NCI-H345 (cell line): ENCODE measurements around the gene GPR68.
"Not testable (repeated sequence)": the region's sequence is repeated elsewhere in the genome, so short reads cannot be mapped to it uniquely, and the experiment has no call there.

Experiments used
- DNase-seq: peaks from one replicate; lab custom pipeline; 2025; lab: John Stamatoyannopoulos, UW

GPR68 gene

DNA sequence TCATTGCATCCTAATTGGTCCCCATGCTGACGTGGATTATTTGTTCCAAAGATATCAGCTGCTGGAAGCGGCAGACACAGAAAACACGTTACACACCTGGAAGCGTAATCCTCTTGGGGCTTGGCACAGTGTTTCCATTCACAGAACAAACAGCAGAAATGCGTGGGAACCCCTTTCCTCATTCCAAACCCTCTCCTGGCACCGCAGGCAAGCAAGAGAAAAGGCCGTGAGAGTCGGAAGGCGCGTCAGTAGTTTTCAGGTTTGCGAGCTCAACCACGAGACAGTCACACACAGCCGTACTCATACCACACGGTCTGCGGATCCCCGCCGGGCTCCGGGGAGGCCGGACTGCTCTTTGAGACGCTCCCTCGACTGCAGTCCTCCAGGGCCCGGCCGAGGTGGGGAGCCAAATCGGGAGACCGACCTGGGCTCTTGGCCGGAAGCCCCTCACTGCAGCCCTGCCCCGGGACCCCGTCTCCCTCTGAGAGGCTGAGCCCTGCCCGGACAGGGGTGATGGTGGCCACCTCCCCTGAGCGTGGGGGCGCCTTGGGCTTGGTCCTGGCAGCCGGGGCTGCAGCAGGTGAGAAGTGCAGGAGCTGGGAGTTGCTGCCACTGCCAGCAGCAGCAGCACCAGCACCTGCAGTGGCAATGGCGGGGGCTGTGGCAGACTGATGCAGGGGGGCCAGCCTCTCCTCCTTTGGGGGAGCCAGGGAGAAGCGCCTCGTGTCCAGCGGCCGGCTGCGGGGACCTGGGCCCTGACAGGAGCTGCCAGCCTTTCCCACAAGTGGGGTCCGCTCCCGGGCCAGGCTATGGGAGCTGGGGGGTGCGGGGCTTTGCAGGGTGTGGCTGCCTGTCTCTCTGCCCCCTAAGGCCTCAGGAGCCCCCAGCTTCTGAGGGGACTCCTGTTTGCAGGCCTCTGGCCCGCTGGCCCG lies 28.1 kb upstream of the GPR68 start:
- no peak for DNase-seq

DNA sequence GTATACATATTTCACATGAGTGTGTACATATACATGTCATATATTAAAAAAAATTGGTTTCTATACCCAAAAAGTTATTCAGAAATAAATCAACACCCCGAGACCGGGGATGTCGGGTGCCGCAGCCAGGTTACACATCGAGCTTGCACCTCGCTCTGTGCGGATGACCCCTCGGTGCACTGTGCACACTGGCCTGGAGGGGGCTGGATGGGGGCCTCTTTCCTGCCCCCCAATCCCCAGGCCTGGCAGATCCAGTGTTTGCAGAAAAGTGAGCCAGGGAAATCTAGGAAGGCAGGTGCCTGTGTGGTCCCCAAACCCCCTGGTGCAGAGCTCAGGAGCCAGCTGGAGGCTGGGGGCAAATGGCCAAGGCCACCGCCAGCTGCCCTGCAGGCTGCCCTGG lies 27.1 kb upstream of the GPR68 start:
- no peak for DNase-seq

DNA sequence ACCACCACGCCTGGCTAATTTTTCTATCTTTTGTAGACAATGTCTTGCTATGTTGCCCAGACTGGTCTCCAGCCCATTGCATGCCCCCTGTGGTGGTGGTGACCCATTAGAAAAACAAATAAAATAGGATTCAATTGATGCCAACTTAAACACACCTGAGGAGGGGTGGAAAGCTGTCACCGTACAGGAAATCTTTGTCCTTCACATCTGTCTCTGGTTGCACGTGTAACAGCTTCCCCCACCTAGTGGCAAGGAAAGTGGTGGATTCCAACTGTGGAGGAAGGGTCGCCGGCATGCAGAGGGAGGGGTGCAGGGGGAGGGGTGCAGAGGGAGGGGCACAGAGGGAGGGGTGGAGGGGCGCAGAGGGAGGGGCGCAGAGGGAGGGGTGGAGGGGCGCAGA lies 26.1 kb upstream of the GPR68 start:
- DNase-seq = no peak

DNA sequence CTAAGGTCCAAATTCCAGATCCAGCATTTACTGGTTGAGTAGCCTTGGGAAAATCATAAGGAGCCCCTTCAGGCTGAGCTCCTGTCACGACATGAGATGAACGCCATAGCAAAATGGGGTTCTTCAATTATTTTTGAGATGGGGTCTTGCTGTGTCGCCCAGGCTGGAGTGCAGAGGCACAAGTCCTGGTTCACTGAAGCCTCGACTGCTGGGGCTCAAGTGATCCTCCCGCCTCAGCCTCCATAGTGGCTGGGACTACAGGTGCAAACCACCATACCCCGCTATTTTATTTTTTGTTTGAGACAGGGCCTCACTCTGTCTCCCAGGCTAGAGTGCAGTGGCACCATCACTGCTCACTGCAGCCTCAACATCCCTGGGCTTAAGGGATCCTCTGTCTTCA lies 25.7 kb upstream of the GPR68 start:
- no peak for DNase-seq

DNA sequence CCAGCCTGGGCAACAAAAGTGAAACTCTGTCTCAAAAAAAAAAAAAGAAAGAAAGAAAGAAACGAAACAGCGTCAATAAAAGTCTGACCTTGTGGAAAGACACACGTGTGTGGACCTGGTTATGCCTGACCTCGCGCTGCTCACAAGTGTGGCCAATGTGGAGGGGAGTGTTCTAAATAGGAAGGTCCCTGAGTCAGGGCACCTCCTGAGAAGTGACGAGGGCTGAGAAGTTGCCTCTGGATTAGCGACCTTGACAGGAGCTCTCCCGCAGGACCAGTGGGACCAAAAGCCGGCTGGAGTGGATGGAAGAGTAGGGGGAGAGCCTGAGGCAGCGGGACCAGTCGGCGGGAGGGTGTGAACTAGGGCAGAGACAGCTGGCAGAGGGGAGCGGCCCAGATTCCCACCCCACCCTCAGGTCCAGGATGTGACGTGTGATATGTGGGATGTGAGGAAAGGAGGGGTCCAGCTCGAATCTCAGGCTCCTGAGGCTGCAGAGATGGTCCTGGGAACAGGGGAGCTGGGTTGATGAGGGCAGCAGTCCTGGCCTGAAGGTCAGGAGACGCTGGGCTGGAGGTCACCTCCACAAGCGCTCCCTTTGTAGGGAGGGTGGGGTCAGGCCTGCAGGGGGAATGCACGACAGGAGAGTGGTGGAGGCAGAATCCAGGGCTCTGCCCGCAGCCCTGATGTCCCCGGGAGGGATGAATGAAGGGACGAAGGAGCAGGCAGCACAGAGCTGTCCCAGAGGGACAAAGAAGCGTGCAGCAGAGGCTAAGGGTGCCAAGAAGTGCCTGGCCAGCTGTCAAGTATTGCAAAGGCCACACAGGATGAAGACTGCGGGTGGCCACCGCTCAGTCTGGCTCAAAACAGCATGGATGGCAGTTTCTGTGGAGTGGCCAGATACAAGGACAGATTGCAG lies 24.8 kb upstream of the GPR68 start:
- DNase-seq = no peak

DNA sequence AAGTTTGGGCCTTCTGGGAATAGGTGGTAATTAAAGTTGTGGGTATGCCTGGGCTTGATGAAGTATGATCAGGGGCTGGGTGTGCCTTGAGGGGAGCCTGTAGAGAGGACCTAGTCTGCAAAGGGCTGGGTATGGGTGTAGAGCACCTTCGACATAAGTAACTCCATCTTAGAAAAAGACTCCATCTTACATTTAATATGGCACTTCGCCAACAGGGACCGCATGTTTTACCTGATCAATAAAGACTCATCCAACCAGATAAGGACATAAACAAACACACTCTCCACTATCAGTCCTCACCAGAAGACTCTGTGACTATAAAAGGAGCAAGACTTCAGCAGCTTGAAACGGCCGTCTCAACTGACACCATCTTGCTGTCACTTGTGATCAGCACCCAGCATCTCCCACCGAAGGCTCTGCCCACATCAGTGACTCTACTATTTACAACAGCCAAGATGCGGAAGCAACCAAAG lies 23.5 kb upstream of the GPR68 start:
- DNase-seq = no peak

DNA sequence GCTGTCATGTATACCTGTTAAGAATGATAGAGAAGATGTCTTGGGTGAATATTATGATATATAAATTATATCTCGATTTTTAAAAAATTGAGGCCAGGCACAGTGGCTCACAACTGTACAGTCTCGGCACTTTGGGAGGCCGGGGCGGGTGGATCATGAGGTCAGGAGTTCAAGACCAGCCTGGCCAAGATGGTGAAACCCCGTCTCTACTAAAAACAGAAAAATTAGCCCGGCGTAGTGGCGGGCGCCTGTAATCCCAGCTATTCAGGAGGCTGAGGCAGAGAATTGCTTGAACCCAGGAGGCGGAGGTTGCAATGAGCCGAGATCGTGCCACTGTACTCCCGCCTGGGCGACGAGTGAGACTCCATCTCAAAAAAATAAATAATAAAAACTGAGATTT lies 21.8 kb upstream of the GPR68 start:
- not testable (repeated sequence) for DNase-seq

DNA sequence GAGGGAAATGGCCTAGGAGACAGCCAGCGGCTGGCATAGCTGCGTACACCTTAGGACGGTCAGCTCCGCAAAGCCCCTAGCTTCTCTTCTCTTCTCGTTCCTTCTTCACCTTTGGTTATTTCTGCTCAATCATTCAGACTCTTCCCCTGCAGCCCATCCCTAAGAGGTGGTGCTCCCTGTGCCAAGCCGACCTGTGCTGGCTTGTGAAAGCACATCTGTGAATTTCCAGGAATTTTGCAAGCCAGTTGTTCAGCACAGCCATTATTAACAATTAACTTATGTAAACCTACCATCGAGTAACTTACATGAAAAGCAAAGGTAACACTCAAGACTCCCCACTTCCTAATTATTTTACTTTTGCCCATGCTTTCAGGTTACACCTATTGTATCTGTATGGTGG lies 20.9 kb upstream of the GPR68 start:
- no peak for DNase-seq

DNA sequence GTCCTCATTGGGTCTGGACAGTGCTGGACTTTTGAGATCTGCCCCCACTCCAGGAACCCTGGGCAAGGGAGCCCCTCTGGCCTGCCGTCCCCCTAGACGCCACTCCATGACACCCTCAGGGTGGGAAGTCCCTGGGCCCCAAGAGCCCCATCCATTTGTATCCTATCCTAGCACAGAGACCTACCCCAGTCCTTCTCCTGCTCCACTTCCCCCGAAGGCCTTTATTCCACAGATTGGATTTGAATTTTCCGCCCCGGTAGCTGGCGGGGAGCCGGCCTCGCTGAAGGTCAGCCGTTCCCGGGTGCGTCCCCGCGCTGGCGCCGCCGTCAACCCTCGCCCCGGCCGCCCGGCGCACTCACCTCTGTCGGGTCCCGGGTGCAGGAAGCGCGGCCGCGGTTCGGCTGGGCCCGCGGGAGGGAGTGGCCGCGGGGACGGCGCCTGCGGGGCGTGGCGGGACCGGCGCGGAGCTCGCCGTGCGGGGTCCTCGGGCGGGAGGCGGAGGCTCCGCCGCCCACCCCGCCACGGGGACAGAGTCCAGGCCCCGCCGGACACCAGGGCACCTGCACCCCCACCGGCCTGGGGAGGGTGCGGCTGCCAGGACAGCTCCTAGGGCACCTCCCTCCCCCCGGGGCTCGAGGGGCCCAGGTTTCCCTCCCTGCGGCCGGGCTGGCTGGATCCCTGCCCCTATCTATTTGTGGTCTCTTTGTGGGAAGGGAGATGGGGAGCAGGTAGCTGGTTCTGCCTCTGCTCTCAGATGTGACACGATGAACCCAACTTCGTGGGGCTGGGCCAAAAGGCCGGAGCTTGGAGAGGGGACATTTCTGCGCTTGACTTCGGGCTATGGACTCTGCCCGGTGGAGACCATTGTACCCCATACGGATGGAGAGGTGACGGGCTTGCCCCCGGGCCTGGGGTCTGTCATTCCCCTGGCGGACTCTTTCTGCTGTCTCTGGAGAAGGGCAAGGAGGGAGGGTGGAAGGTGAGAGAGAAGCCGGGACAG lies 19.9 kb upstream of the GPR68 start:
- DNase-seq = no peak

DNA sequence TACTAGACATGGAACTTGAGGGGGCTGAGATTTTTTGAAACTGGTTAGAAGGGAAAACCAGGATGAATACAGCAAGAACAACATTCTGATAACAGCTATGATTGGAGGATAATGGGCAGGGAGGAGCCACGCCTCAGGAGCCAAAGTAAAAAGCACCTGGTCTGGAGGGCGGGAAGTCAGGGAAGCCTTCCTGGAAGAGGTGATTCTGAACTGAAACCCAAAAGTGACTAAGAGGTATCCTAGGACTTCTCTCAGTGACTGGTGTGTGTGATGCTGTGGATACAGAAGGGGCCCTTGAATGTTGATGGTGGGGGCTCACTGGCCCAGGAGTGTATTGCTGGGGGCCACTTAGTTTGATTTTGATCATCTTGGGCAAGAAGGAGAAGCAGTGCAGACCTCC lies 18.8 kb upstream of the GPR68 start:
- no peak for DNase-seq

DNA sequence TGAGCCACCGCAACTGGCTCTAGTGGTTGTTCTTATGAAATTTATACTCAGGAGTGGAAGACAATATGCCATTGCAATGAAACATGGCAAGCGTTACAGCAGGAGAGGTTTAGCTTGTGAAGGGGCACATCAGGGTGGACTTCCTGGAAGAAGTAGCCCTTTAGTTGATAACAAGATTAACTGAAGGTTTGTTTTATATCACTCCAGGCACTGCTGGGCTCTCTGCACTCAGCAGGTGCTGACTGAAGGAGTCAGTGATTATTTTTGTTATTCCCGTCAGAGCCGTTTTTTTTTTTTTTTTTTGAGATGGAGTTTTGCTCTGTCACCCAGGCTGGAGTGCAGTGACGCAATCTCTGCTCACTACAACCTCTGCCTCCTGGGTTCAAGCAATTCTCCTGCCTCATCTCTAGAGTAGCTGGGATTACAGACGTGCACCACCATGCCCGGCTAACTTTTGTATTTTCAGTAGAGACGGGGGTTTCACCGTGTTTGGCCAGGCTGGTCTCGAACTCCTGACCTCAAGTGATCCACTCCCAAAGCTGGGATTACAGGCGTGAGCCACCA lies 17.6 kb upstream of the GPR68 start:
- no peak for DNase-seq

DNA sequence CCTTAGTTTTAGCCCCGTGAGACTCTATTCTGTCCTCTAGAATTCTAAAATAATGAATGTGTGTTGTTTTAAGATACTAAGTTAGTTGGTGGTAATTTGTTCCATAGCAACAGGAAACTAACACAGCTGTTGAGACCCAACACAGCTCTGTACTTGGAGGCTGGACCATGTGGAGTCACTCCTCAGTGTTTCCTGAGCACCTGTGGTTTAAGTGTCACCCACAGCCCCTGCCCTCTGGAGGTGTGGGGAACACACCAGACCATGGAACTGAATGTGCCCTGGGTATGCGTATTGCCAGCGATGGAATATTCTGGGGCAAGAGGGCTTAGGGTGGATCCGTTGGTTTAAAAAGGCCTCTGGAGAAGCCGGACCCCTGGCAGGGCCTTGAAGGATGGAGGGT lies 16.6 kb upstream of the GPR68 start:
- DNase-seq = no peak

DNA sequence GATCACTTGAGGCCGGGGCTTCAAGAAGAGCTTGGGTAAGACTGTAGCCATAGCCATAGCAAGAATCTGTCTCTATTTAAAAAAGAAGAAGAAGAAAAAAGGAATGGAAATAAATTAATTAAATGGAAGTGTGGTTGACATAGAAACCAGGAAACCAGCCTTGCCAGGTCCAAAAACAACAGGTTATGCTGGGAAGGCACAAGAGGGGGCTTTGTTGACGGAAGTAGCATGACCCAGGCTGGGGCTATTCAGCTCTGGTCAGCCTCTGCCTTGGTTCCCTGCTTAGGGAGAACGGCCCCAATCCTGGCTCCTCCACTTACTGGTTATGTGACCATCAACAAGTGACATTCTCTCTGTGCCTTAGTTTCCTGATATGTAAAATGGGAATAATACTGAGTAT lies 14.4 kb upstream of the GPR68 start:
- DNase-seq = no peak

DNA sequence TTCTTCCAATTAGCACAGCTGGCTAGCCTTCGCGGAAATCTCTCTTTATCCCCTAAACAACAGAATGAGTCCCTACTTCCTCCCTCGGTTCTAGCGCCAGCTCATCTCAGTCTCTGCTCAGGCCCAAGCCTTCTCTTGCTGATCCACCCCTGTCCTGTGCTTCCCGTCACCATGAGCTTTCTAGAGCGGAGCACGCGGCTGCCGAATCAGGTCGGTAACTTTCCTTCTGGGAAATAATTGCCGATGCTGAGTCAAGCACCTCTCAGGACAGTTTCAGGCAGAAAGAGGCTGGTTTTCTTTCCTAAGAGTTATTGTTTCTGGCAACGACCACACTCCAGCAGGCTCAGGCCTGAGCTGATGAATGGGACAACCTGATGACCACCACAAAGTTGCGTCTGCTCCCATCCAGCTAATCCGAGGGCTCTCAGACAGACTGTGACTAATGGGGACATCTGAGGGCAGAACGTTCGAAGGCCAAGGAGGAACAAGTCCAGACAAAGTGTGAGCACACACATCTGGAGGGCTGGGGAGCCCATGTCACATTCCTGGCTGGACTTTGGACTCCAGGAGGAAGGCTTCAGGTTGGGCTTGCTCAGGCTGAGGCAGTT lies 13.6 kb upstream of the GPR68 start:
- no peak for DNase-seq

DNA sequence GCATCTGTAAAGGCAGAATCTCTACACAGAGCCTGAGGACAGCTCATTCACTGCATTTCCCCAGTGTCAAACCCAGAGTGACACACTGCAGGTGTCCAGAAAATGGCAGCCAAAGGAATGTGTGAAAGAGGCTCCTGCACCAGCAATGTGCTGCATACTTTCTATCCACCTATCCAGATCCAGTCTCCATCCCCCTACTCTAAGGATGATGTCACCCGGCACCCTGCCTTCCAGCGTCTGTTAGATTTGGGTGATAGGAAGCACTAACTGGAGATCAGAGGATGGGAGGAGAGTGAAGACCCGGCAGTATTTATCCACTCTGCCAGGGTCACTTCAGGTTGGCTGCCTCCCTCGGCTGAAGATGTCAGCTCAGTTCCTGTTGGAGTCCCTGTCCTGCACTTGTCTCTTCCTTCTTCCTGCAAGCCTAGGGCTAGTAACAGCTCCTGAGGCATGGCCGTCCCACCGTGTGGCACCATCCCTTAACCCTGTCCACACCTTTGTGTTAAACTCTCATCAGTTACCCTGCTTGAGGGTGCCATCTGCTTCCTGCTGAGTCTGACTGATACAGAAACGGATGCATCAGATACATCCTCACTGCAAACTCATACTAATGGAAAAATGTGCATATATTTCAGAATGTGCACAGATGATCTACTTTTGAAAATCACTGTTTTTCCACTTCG lies 13.0 kb upstream of the GPR68 start:
- no peak for DNase-seq

DNA sequence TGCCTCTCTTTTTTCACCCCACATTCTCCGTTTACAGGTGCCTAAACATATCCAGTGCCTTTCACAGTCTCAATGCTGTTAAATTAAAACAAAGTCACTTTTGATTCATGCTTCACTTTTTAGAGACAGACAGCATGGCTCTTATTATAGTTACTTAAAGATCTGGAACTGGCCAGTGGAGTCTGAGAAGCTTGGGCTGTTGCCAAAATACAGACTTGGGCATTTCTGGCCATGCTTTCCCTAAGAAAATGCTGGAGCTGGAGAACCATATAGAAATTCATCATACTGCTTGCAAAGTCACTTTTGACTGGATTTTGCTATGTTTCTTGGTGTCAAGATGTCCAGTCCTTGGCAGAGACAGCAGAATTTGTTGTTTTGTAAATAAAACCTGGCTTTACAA lies 12.2 kb upstream of the GPR68 start:
- DNase-seq = no peak

DNA sequence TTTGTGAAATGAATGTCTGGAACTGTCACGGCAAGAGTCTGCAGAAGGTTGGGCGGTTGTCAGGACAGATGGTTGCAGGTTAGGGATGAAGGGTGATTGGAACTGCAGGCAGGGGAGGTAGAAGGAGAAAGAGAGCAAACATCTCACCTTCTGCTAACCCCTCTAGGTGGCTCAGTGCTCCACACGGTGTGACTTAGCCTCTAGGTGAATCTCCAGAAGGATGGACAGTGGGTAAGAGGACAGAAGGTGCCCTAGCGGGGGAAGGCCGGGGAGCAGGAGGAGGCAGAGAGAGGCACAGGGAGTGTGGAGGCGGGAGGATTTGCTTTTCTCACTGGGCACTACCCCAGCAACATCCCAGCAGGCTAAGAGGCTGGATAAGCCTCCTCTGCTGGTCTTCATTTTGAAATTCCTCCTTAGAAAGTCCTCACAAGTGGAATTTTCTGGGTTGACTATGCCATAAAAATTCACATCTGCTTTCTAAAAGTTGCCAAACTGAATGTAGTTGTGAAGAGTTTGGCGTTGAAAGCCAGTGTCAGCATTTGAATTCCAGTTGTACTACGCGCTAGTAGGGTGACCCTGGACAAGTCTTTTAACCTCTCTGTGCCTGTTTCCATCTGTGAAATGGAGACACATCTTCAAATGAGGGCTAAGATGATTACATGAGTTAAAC lies 10.7 kb upstream of the GPR68 start:
- no peak for DNase-seq

DNA sequence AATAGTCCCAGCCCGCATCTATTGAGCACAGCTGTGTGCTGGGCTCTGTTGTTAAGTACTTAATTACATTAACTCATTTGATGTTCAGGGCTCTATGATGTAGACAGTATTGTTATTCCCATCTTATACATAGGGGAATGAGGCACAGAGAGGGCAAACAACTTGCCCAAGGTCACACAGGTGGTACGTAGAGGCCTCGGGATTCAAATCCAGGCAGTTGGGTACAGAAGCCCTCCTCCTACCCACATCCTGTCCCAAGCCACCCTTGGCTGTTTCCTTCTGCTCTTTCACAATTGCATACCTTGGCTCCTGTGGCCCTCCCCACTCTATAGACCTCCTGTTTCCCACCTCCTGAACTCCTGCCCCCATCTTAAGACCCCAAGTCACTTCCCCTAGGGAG lies 10.0 kb upstream of the GPR68 start:
- DNase-seq = no peak

DNA sequence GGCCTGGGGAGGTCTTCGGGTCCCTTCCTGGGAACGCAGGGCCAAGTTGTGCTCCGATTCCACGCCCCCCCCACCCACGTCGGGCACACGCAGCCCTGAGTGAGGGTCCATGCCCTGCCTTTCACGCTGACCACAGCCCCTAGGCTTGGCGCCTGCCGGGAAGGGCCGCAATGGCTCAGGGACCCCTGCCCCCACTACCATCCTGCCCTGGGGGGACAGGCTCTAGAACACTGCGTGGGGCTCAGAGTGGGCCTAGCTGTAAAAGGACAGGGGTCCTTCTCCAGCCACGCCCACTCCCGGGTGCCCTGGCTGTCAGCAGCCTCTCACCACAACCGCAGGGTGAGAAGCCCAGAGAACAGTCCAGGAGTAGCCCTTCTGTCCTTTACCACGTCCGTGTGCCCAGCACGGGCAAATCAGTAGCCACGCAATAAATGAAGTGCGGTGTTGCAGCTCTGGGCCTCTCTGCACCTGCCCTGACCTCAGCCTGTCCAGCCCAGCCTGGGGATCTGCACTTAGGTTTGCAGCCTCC lies 9.4 kb upstream of the GPR68 start:
- DNase-seq = no peak
